NCI-H187 (cell line): ENCODE results near the gene MKX.

Source experiments
- DNase-seq, 2 experiments: peaks; one replicate each; lab custom pipeline; 2025; lab: John Stamatoyannopoulos, UW

MKX gene, protein sequence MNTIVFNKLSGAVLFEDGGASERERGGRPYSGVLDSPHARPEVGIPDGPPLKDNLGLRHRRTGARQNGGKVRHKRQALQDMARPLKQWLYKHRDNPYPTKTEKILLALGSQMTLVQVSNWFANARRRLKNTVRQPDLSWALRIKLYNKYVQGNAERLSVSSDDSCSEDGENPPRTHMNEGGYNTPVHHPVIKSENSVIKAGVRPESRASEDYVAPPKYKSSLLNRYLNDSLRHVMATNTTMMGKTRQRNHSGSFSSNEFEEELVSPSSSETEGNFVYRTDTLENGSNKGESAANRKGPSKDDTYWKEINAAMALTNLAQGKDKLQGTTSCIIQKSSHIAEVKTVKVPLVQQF

DNA sequence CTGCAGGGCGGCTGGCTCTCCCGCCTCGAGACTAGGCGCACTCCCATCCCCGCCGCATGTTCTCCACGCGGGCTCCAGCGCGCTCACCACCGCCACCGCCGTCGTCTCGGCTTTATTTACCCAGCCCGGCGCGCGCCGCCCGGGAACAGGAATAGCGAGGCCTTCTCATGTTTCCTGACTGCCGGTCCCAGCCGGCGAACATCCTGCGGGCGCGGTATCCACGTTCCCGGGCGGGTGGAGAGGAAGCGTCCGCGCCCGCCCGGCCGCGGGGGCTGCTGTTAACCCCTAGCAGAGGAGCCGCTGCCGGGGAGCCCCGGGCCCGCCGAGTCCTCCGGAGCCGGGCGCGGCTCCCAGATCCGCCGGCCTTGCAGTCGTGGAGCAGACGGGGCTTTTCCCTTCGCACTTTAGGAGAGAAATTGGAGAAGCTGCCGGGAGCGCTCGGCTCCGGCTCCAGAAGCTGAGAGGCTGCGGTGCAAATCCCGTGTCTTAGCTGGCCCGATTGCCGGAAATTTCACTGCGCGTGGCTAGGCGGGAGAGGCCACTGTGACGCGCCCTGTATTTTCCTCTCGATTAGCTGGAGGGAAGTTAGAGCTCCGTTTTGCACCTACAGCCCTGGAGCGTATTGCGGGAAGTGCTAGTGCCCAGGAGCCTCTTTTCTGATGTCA lies at the start of gene MKX:
TSS of gene MKX (minus strand) at position 88 of the 665 bp plus-strand sequence. CDS start 2,404 bp downstream, outside the sequence.
- no peak for DNase-seq

DNA sequence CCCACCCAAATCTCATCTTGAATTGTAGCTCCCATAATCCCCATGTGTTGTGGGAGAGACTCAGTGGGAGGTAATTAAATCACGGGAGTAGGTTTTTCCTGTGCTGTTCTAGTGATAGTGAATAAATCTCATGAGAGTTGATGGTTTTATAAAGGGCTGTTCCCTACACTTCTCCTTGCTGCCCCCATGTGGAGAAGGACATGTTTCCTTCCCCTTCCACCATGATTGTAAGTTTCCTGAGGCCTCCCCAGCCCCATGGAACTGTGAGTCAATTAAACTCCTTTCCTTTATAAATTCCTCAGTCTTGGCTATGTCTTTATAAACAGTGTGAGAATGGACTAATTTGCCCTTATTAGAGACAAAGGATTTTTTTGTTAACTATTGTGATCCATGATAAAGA lies 48.5 kb upstream of the MKX start:
- DNase-seq: no peak

DNA sequence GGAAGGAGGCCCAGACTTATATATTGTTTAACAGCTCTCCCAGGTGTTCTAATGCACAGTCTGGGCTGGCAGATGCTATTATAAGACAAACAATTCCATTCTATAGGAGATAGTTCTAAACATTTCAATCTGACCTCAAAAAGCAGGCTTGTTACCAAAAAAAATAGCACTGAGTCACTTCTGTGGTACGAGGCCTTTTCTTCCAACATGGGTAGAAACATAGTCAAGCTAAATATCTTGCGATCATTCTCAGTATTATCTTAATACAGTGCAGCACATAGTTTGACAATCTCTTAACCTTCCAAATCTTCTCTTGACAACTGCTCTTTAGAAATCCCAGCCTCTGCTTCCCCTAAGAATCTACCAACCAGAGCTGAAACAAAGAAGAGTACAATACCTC lies 46.6 kb upstream of the MKX start:
- DNase-seq: no peak

- no peak for DNase-seq
Measured at GRCh38 chr10:27784272-27784671, 38.7 kb upstream of the MKX start.

DNA sequence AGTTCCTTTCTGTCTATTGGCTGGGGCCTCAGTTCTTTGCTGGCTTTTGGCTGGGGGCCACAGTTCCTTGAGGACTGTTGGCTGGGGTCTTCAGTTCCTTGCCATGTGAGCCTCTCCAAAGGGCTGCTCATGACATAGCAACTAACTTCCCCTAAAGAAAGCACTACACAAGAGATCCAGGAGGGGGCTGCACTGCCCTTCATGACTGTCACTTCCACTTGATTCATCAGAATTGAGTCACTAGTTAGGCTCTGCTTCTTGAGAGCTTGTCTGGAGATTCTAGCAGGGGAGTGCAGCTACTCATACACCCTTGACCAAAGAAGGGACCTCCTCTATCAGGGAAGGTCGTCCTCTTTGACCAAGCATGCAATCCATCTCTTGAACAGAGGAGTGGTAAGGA lies 38.0 kb upstream of the MKX start:
- no peak for DNase-seq

DNA sequence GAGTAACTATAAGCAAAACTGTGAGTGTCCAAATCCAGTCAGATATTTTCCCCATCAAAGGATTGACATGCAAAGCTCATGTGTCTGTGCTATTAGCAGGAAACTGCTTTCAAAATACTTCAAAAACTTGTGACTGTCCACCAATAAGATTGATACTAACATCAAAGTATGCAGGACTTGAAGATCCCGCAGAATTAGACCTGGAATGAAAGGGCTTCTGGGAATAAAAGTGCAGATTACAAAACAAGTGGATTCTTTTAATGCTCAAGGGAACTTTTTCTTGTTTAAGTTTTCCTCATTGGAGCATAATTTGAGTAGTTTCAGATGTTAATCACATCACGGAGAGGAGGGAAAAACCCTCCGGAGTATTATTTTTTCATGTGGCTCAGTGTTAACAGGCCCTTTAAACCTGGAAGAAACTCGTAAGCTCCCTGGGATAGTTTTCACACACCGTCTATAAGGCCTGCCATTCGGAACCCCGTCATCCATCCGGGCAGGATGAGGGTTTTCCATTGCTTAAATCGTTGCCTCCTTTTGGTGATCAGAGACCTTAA lies 33.9 kb upstream of the MKX start:
- DNase-seq: no peak

DNA sequence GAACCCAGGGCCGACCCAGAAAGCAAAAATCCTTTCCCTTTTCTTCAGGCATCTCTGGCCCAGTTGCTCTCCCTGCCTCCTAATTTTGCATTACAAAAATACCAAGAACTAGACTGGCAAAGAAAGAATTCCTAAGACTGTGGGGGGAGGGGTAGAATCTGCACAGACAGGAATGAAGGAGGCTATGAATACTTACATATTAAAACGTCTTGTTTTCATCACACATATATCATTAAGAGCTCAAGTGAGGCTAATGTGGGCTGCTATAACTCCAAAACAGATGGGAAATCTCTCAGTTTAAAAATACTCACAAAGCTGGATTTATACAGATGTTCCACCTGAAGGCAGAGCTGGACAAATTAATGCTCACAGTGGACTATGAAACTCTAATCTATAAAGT lies 29.2 kb upstream of the MKX start:
- DNase-seq: no peak

GRCh38 chr10:27771231-27771630 lies 25.6 kb upstream of the MKX start:
- no peak for DNase-seq

DNA sequence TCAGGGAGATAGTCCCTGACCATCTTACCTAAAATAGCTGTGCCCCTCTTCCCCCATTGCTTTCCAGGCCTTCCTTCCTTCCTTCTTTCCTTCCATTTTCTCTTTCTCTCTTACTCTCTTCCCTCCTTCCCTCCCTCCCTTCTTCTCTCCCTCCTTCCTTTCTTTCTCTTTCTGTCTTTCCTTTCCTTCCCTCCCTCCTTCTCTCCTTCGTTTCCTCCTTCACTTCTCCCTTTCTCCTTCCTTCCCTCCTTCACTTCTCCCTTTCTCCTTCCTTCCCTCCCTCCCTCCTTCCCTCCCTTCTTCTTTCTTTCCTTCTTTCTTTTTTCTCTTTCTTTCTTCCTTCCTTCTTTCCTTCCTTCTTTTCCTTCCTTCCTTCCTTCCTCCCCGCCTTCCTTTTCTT lies 24.6 kb upstream of the MKX start:
- no peak for DNase-seq

GRCh38 chr10:27760867-27761266 lies 15.2 kb upstream of the MKX start:
- no peak for DNase-seq

DNA sequence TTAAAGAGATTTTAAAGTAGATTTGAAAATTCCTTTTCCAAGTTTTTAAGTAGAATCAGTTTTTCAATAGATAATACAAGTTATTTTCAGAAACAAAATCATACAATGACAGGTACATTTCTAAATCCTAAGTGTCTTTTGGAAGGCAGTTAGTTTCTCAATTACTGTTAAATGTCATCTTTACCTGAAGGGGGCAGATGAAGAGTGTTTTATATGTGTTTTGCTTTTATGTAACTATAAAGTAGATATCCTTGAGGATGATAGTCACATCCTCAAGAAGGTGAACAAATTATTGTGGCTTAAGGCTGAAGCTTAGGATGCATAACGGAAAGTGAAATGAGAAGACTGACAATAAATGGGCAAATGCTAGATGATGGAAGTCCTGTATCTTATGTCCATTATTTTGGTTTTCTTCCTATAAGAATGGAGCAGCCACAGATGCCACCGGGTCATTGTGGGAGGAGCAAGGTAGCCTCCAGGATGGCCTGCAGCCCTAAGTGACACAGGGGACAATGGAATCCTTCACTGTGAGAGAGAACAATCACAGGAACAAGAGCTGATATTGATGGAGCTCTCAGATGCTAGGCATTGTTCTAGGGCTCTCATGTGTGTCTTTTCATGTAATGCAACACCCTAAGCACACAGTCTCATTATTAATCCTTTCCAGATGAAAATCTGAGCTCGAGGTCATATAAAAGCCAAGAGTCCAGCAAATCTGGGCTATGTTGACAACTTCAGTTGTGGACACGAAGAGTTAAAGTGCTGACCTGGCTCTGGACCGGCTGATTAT lies 14.1 kb upstream of the MKX start:
- no peak for DNase-seq

DNA sequence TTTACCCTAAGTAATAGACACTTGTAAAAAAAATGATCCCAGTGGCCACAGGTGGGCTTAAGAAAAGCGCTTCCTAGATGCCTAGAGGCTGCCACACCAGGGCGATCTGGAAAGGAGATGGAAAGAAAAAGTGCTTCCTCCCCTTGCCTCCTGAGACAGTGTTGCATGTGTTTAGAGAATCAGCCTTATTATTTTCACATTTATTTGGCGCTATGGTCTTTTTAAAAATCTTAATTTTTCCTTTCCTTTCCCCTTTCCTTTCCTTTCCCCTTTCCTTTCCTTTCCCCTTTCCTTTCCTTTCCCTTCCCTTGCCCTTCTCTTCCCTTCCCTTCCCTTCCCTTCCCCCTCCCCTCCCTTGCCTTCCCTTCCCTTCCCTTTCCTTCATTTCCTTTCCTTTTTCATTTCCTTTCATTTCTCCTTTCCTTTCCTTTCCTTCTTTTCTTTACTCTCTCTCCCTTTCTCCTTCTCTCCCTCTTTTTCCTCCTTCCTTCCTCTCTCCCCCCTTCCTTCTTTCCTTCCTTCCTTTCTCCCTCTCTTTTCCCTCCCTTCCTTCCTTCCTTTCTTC lies 7.1 kb upstream of the MKX start:
- no peak for DNase-seq

DNA sequence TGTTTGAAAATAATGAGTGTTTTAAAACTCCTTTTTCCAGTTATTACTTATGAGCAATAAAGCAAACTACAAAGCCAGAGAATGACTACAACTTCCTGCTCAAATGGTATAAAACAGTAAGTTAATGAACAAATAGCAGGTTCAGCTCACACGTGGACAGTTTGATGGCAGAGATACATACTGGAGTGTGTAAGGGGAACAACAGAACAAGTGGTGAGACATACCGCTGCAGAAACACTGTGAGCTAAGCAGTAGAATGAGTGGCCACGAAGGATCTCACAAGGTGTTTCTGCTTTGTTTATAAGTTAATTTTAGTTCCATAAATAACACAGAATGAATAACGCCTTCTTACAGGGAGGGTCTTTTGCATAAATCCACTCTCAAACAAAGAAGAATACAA lies 3.0 kb upstream of the MKX start:
- DNase-seq: no peak

DNA sequence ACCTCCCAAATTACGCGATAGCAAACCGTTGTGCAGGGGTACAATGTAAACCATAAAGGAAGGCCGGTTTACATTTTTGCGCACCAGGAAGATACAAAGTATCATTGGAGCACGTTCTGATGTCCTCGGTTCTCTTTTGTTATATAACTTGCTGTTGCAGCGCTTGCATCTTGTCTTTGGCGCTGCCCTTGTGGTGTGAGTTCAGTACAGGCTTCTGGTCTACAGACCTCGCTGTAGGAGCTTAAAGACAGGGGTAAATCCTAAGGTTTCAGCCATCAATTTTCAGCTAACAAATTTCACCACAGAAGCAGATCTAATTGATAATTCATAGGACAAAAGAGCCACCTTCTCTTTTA lies 1.5 kb upstream of the MKX start:
- DNase-seq: no peak

DNA sequence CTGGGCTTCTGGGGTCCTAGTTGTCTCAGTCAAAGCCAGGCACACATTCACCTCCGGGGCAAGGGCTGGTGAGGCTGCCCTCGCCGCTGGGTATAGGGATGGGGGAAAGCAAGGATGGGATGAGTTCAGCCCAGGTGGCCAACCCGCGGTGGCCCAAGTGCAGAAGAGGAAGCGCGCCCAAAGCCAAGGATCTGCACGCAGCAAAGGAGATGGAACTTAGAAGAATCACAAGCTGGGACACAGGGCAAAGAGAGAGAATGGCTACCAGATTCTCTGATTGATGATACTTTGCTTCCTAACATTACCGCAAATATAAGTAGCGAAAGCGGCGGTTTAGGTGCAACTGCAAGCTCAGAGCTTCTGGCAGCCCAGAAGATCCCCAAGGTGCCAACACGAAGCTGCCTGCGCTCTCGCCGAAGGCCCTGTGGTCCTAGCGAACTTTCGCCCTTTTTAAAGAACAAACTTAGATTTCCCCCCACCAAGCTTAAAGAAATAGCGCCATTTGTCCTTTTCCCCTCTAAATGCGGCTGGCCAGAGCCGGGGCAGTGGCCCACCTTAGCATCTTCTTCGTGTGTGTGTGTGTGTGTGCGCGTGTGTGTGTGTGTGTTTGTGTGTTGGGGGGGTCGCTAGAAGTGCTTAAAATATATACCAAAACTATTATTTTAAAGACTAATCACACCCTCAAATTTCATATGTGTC lies 927 bp upstream of the MKX start:
- DNase-seq: no peak

DNA sequence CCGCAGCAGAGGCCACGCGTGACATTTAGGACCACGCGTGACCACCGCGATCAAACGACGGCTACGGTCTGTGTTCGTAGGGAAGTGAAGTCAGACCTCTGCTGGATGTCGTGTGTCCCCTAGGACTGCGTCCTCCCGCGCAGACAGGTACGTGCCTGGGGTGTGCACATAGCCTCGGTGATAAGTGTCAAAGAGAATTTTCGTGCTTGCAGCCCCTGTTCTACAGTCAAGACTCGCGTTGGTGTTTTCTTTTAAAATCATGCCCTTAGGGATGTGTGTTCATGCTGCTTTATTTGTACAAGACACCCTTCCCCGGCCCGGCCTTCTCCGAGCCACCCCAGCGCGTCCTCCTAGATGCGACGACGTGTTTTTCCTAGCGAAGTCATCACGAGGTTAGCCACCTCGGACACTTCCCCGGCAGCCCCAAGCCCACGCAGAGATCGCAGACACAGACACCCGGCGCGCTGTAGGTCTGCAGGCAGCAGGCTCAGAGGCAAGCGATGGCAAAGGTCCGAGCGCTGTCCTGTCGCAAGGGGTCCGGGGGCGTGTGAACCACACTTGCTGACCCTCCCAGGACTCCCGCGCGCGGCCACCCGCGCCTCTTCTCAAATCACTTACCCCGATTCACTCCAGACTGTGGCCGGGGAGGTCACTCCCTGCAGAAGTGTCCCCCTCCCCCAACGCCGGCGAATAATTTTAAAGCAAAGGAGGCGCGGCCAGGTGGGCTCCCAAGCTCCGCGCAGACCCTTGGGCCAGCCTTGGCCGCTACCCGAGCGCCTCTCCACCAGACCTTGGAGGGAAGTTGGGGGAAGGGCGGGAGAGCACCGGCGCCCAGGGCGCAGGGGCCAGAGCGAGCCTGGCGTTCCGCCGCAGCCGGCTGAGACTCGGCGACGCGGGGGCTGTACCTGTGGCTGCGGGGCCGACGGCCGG lies 552 bp downstream of the MKX start:
- DNase-seq: no peak

GRCh38 chr10:27743877-27744801 lies 1.5 kb downstream of the MKX start:
- no peak for DNase-seq

GRCh38 chr10:27743012-27743876 lies 2.4 kb downstream of the MKX start:
- no peak for DNase-seq
